Measurements from ENCODE around the gene RAD51AP1.

RAD51AP1 gene

GRCh38 chr12:4591180-4591687, 52.5 kb downstream of the RAD51AP1 start:
- DNase-seq (ENCODE audit: low read depth): no peak

GRCh38 chr12:4595881-4596280, 57.2 kb downstream of the RAD51AP1 start:
- DNase-seq (ENCODE audit: low read depth): no peak

- no peak for DNase-seq (ENCODE audit: low read depth)
These were observed 64.7 kb downstream of the RAD51AP1 start for GRCh38 chr12:4603421-4603820.

DNA sequence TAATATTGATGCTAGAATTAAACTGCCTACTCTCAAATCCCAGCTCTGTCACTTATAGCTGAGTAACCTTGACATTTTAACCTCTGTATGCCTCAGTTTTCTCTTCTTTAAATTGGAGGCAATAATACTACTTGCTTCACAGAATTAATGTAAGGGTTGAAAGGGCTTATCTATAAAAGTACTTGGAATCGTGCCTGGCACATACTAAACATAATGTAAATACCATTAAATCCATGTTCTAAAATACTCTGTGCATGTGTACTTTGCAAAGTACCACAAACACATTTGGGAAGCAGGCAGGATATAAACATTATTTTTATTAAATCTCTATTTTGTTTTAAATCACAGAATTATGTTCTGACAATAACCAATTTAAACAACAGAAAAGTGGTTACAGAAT, 65.3 kb downstream of the RAD51AP1 start:
- DNase-seq (ENCODE audit: low read depth): no peak

DNA sequence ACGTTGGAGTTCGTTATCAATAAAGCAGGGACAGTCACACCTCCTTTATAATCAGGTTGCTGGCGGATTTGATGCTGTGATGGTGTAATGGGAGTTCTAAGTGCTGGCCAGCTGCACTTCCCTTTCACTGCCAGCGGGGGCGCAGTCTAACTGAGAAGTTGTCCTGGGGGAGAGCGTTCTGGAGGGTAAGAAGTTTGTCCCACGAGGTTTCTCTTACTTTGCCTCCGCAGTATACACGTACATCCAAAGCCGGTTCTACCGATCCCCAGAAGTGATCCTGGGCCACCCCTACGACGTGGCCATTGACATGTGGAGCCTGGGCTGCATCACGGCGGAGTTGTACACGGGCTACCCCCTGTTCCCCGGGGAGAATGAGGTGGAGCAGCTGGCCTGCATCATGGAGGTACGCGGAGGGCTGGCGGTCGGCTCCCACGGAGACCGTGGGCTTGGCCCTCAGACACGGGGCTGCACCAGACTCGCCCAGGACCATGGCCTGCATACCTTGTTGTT, 66.0 kb downstream of the RAD51AP1 start:
- peak; percentile 42 for DNase-seq (ENCODE audit: low read depth)

DNA sequence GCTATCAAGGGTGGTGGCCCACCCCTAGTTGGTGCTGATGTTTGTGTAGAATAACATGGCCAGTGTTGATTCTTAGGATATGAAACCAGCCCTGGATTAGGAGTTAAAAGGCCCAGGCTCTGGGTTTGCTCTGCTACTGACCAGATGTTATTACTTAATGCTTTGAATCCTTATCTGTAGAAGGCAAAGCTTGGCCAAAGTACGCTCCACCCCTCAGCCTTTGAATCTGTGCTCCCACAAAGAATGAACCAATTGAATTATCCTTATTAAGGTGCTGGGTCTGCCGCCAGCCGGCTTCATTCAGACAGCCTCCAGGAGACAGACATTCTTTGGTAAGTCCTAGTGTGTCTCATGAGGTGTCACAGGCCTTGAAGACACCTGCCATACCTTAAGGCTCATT, 68.4 kb downstream of the RAD51AP1 start:
- DNase-seq (ENCODE audit: low read depth): no peak

GRCh38 chr12:4609071-4609470, 70.4 kb downstream of the RAD51AP1 start:
- no peak for DNase-seq (ENCODE audit: low read depth)

All from CMK (cell line).